Activated CD4-positive, CD25-positive, alpha-beta regulatory T cell treated with anti-CD3 and anti-CD28 coated beads, Interleukin-2, amount 50 U/mL, for 16 hours (primary cell): ENCODE measurements around the gene ITIH2.
A peak's percentile ranks its signal among the peaks of the same experiment; 100 is the strongest.
"Not testable (repeated sequence)": the region's sequence is repeated elsewhere in the genome, so short reads cannot be mapped to it uniquely, and the experiment has no call there.

Source experiments
- DNase-seq: peaks from one replicate; pipeline ENCODE4 v3.0.0-alpha.2; 2020; ENCODE audit warnings: low read depth, low spot score

Gene ITIH2

DNA sequence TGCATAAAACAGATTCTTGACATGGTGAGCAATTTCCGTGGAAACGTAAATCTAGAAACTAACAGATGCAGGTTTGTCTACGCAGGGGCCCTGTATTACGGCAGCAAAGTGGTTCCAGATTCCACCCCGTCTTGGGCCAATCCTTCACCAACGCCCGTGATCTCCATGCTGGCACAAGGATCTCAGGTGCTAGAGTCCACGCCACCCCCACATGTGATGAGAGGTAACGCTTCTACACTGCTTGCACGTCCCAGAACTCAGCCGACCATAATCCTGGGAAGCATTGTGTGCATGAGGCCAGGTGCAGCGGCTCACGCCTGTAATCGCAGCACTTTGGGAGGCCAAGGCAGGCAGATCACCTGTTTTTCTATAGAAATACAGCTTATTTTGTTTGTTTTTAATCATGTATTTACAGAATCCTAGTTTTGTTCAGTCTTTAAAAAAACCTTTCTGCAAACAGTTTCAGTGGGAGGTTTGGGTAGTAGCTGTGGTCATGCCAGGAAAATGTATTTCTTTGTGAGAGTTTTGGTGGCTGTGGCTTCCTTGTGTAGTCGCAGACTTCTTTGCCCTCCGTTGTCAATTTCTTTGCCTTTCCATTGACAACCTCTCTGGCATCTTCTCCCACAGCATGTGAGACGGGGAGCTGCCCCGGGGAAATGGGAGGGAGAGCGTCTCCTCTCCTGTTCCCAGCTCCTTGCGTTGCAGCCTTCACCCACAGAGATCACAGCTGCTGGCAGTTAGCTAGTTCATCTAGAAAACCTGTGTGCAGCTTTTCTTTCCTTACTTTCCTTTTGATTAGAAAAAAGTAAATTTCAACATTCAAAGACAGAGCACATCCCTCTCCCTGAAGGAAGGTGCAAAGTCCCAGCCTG is 35.7 kb downstream of the ITIH2 start:
- DNase-seq: no peak

DNA sequence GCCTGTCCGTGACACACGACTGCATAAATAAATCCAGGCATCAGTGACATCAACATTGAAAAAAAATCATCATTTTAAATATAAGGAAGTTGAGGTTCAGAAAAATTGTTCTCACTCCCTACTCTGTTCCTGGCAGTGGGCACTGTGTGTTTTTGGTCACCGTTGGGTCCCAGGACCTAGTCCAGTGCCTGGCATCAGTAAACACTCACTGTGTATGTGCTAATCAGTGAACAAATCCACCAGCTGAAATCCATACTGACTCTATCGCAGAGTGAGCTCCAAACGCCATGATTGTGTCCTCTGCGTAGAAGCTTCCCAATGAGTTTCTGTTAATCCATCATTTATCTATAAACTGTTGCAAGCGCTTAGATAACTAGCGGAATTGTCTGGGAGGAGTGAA is 41.2 kb downstream of the ITIH2 start:
- DNase-seq: no peak

DNA sequence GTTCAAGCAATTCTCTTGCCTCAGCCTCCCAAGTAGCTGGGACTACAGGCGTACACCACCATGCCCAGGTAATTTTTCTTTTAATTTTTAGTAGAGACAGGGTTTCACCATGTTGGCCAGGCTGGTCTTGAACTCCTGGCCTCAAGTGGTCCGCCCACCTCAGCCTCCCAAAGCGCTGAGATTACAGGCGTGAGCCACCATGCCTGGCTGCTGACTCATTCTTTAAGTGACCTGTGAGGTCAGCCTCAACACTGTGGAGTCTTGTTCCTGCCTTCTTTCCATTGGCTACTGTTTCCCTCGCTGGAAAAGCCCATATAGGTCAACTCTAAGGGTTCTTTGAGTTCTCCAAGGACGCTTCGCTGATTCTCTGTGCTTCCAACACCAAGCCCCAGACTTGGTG is 45.5 kb downstream of the ITIH2 start:
- not testable (repeated sequence) for DNase-seq

DNA sequence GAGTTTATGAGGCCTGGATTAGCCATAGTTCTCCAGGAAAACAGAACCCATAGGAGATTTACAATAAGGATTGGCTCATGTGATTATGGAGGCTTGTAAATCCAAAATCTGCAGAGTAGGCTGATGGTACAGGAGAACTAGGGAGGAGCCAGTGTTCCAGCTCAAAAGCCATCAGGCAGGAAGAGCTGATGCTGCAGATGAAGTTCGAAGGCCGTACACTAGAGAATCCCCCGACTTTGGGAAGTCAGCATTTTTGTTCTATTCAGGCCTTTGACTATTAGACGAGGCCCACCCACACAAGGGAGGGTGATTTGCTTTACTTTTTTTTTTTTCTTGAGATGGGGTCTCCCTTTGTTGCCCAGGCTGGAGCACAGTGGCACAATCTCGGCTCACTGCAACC is 47.1 kb downstream of the ITIH2 start:
- DNase-seq: no peak

DNA sequence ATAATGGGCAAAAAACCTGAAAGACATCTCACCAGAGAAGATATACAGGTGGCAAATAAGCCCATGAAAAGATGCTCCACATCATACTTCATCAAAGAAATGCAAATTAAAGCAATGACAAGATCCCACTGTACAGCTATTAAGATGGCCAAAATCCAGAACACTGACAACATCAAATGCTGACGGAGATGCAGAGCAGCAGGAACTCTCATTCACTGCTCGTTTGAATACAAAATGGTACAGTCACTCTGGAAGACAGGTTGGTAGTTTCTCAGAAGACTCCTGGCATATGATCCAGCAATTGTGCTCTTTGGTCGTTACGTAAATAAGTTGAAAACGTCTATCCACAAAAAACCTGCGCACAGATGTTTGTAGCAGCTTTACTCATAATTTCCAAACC is 49.1 kb downstream of the ITIH2 start:
- DNase-seq: no peak

DNA sequence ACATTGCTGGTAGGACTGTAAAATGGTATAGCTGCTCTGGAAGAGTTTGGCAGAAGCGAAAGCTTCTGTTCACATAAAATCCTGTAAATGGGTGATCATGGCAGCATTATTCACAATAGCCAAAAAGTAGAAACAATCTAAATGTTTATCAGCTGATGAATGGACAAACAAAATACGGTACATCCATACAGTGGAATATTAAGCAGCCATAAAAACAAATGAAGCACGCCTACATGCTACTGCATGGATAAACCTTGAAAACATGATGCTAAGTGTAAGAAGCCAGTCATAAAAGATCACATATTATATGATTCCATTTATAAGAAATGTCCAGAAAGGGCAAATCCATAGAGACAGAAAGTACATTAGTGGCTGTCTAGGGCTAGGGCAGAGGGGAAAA is 52.0 kb downstream of the ITIH2 start:
- no peak for DNase-seq

DNA sequence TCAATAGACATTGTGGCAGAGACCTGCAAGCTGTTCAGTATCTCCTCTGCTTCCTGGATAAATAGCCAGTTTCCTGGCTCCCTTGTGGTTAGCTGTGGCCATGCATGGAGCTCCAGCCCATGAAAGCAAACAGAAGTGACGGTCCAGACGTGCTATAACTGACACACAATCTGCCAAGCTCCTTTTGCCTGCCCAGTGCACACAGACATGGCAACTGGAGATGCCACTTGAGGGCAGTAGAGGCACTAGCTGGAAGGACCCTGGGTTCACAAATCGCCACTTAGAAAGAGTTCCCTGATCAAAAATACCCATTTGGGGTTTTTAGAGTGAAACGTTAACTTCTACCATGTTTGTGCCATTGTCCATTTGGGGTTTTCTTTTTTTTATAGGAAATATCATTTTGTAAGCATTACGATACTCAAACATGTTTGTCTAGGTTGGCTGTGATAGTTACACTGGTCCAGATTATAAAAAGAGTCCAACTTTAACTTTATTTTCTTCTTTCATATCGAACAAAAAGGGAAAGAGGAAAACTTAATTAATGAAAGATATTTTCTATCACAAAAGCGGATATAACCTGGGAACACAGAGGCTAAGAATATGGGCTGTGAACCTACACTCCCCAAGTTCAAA is 53.4 kb downstream of the ITIH2 start:
- DNase-seq: no peak

DNA sequence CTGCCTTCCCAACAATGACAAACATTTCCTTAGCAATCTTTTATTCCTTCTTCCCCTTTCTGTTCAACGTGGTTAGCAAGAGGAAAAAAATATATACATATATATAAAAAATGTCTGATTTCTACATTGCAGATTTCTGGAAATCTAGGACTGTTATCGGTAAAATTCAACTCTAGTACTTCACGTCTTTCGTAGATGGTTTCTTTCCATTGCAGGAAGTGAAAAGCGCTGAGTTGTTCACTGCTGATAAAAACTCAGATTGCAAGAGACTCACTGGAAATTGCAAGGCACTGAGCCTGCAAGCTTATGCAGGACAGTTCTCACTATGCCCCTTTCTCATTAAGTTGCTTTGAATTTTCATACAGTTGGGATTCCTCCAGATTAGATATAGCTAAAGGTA is 60.8 kb downstream of the ITIH2 start:
- DNase-seq: no peak

DNA sequence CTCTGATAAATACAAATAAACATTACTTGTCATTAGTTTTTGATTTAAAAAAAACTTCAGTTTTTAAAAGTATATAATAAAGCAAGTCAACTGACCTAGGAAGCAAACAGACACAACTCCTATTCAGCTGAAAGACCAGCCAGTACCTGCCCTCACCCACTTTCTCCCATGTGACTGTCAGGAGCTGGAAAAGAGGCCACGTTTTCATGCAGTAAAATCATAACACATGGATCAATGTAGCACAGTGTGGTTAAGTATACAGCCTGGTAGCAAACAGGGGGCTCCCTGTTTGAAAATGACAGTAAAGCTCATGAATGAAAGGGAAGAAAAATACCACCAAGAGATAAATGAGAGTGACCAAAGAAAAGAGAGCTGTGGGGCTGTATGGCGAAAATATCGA is 63.1 kb downstream of the ITIH2 start:
- no peak for DNase-seq

DNA sequence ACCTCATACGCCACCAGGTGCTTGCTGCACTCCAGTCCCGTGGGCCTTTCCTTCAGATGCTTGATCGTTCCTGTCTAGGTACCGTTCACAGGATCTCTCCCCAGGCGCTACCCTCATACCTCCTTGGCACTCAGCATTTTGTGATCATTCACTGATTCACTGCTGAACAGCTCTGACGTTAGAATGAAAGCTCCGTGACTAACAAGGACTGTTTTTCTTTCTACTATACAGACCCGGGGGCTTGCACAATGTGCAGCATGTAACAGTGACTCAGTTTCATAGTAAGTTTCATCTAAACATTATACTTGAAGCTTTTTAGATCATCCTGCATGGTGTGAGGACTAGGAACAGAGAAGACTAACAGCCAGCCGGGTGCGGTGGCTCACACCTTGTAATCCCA is 64.1 kb downstream of the ITIH2 start:
- DNase-seq: no peak

DNA sequence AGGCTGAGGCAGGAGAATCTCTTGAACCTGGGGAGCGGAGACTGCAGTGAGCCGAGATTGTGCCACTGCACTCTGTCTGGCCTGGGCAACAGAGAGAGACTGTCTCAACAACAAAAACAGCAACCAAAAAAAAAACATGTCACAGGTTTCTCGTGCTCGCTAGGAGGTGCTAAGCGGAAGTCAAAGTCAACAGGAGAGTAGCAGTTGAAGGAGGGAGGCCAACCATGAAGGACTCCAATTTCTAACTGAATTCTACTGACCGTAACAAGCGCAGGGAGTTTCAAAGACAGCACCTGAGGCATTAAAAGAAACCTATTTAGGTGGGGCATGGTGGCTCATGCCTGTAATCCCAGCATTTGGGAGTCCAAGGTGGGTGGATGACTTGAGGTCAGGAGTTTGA is 65.3 kb downstream of the ITIH2 start:
- DNase-seq: no peak

DNA sequence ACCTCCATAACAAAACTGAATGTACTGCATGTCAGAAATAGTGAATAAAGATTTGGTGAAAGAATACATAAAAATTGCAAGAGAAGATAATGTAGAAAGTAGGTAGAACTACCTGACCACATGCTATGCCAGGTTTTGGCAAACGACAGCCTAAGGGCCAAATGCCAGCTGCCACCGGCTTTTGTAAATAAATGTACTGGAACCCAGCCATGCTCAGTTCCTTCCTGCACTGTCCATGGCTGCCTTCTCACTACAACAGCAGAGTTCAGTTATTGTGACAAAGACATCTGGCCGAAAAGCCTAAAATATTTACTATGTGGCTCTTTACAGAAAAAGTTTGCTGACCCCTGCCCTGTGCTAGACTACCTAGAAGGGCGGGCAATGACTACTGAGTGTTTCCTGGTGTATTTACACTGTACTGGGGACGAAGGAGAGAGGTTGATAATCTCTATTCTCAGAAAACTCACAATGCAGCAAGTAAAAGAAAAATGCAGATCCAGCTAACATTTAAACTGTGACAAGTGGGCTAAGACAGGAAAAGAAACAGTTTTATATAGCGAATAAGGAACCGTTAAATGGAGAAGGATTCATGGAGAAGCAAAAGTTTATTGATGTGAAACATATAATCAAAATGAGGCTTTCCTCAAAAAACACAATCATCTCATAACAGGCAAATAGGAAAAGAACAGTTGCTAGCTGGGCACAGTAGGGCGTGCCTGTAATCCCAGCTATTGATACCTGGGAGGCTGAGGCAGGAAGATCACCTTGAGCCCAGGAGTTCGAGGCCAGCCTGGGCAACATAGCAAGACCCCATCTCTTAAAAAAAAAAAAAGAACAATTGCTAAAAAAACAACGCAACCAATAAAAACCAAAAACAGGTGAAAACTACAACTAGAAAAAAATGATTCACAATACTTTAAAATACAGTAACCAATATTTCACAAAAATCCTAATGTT is 71.0 kb downstream of the ITIH2 start:
- no peak for DNase-seq

DNA sequence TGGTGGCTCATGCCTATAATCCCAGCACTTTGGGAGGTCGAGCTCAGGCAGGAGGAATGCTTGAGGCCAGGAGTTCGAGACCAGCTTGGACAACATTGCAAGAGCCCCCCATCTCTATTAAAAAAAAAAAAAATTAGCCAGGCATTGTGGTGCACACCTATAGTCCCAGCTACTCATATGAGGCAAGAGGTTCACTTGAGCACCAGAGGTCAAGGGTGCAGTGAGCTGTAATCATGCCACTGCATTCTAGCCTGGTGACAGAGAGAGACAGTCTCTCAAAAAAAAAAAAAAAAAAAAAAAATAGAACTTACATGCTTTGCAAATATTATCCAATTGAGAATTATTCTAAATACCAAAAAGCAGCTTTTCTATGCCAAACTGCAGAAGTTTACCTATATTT is 73.7 kb downstream of the ITIH2 start:
- no peak for DNase-seq

DNA sequence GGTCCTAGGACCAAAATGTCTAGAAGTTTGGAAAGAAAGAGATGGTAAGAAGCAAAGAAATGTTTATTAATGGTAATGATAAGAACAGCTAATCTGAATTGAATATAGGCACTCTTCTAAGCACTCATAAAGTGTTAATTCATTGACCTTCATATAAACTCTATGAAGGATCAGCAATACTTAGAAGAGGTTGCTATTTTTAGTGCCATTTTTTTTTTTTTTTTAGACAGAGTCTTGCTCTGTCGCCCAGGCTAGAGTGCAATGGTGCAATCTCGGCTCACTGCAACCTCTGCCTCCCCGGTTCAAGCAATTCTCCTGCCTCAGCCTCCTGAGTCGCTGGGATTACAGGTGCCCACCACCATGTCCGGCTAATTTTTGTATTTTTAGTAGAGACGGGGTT is 79.1 kb downstream of the ITIH2 start:
- DNase-seq: not testable (repeated sequence)

DNA sequence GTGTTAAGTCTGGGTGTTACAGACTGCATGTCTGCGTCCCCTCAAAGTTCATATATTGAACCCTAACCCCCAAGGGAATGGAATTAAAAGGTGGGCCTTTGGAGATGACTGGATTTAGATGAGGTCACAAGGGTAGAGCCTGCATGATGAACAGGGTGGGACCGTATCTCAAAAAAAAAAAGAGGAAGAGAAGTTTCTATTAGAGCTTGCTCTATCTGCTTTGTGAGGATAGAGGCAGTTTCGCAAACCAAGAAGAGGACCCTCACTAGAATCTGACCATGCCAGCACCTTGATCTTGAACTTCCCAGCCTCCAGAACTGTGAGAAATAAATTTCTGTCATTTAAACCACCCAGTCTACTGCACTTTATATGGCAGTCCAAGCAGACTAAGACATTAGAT is 83.3 kb downstream of the ITIH2 start:
- no peak for DNase-seq

DNA sequence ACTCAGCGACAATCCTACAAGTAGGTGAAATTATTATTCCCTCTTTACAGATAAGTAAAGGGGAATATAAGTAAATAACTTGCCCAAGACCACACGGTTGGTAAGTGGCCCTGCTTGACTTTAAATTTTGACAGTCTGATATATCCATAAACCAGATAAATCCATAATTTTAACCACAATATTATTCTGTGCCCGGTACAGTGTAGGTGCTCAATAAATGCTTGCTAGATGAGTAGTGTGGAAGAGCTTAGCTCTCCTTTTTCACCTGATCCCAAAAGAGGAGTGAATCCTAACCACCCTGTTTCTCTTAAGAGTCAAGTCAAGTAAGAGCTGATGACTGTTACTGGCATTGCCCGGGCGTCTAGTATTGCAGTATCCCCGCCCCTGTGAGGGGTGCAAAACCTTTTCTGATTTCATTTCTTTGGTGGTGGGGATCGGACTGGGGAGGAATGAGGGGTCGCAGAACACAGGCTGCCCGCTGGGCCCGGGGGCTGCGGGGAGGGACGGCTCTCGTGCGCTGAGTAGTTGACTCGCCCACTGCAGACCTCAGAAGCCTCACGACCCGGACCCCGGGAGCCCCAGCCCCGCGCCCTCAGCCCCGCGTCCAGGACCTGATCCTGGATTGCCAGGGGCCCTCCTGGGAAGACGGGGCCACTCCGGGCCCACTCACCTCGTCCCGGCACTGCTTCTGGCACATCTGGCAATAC is 84.2 kb downstream of the ITIH2 start:
- no peak for DNase-seq

DNA sequence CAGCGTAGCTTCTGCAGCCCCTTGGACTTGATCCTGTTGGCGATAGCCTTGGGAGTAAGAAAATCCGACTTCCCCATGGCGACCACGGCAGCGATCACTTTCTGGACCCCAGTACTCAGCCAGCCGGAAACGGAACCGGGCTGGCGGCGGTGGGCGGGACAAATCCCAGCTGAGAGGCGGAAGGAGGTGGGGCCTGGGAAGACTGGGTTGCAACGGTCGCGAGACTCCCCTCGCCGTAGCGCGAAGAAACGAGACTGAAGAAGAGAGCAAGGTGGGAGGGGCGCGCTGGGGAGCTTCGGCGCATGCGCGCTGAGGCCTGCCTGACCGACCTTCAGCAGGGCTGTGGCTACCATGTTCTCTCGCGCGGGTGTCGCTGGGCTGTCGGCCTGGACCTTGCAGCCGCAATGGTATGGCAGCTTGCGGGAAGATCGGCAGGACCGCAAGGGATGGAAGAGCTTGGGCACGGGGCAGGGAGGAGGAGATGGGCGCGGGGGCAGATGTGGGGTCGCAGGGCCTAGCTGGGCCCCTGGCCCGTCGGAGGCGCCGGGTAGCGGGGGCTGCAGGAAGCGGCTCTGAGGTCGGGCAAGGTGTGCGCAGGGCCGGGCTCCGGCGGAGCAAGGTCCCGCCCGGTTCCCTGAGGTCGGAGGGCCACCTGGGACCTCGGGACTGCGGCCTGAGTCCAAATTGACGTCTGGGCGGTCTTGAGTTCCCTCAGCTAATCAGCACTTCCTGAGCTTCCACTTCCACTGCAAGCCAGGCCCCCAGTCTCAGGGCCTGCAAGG is 84.9 kb downstream of the ITIH2 start, which contains the start of the genes ATP5F1C and KIN:
ATP5F1C (plus strand) TSS at position 321 of the 782 bp plus-strand sequence; CDS start at position 352, 31 bp downstream.
KIN (minus strand) TSS at position 137 of the 782 bp plus-strand sequence; CDS start at position 77, 60 bp downstream.
- DNase-seq: peak; percentile 95

DNA sequence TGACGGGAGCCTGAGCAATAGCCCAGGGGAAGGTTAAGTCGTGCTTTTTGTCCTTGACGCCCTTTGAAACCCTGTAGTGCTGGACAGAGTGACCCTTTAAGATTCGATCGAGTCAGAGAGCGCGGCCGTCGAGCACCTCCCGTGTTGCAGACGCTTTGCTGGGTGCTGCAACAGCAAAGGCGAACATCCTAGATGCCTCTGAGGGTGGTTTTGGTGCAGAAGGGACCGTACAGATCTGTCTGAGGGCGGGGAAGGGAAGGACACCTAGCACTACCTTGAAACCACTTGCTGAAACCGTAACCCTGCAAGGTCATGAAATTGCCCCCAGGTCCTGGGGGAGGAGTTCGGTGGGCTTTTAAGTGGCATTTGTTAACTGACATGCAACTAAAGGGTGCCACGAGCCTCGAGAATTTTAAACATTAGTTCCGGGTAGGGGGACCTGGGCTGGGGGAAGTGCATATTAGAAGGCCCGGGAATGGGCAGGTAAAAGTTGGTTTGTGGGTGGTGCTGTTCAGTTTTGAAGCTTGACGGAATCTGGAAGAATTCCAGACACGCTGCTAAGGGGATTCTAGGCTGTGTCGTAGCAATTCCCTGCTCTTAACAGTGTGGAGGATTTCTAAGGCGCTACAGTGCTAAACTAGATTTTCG is 85.6 kb downstream of the ITIH2 start:
- no peak for DNase-seq

DNA sequence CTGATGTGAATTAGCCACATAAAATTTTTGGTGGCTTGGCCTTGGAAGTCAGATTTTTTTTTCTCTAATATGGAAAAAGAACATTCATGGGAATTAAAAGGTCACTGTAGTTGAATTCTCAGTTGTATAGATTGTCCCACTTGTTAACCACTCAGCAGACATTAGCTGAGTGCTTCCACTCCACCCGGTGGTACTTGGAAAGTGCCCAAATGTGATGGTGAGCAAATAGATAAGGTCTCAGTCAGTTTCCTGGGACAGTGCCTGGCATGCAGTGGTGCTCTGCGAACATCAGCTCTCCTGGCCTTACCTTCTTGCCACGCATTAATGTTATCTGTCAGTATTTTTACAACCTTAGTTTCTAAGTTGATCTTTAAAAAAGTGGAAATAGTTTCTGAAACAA is 86.3 kb downstream of the ITIH2 start:
- no peak for DNase-seq

DNA sequence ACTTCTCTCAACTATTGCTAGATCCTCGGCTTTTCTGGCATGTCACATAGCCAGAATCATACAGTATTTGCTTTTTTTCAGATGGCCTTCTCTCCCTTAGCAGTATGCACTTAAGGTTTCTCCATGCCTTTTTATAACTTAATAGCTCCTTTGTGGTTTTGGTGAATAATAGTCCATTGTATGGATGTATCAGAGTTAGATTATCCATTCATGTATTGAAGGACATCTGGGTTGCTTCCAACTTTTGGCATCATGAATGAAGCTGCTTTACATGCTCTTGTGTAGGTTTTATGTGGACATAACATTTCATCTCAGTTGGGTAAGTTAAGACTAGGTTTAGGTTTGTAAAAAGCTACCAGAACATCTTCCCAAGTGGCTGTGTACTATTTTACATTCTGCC is 89.4 kb downstream of the ITIH2 start:
- DNase-seq: no peak
